HEK293 (cell line): Measurements from ENCODE around the gene PSMD8.

Experiments used
- CTCF ChIA-PET: fragments of 350-600 bp; formaldehyde crosslinking; extraction: SDS; loops from one replicate; lab custom pipeline; 2021; ENCODE audit warnings: antibody characterized with exemption; lab: Yijun Ruan, JAX
- POLR2A ChIA-PET: fragments of 300-600 bp; formaldehyde crosslinking; extraction: SDS; loops from one replicate; lab custom pipeline; 2020; ENCODE audit warnings: antibody characterized with exemption, inconsistent platforms; lab: Yijun Ruan, JAX
- H3K27ac ChIP-seq: fragments of 200-500 bp; sonication (Bioruptor generic); 2 replicates; pipeline ENCODE4 v1.5.1; 2014; ENCODE audit warnings: low read depth, low read length, control low read depth, inconsistent platforms; ENCODE audit errors: extremely low read depth
- H3K36me3 ChIP-seq, 2 experiments: fragments of 200-500 bp in 1 of 2; sonication (Bioruptor generic) in 1 of 2; 1 replicate in 1 of 2; 2 replicates in 1 of 2; pipeline ENCODE4 v1.5.1; 2014 to 2017; ENCODE audit warnings: inconsistent platforms in 2 of 2, low read length in 2 of 2; ENCODE audit not compliant: control insufficient read depth in 2 of 2, insufficient read depth in 1 of 2
- H3K4me1 ChIP-seq: fragments of 200-500 bp; sonication (Bioruptor generic); 2 replicates; pipeline ENCODE4 v1.5.1; 2014; ENCODE audit warnings: mild to moderate bottlenecking, low read length, inconsistent platforms; ENCODE audit not compliant: control insufficient read depth, insufficient read depth
- H3K4me3 ChIP-seq: 2 replicates; pipeline ENCODE4 v1.5.1; 2011; ENCODE audit warnings: low read depth, mild to moderate bottlenecking, control low read depth, low read length, moderate library complexity
- H3K9me3 ChIP-seq: fragments of 200-500 bp; sonication (Bioruptor generic); 2 replicates; pipeline ENCODE4 v1.5.1; 2014; ENCODE audit warnings: low read depth, low read length, inconsistent platforms; ENCODE audit not compliant: control insufficient read depth, insufficient read depth
- KLF9 ChIP-seq: fragments of 450-650 bp; formaldehyde crosslinking; IDR thresholded peaks from 2 replicates; pipeline ENCODE4 v1.5.1; 2016; ENCODE audit warnings: missing biosample characterization, missing genetic modification characterization, low read depth
- PRDM6 ChIP-seq: fragments of 450-650 bp; formaldehyde crosslinking; IDR thresholded peaks from 2 replicates; pipeline ENCODE4 v1.5.1; 2017; ENCODE audit warnings: missing biosample characterization, missing genetic modification characterization
- SCRT1 ChIP-seq: fragments of 450-650 bp; formaldehyde crosslinking; IDR thresholded peaks from 2 replicates; pipeline ENCODE4 v1.5.1; 2016; ENCODE audit warnings: missing biosample characterization, missing genetic modification characterization, borderline replicate concordance
- SCRT2 ChIP-seq: fragments of 450-650 bp; formaldehyde crosslinking; IDR thresholded peaks from 2 replicates; pipeline ENCODE4 v1.5.1; 2016; ENCODE audit warnings: missing biosample characterization, missing genetic modification characterization
- SETDB1 ChIP-seq: IDR thresholded peaks from one replicate; pipeline ENCODE4 v1.6.1; 2017; ENCODE audit warnings: mild to moderate bottlenecking, low read length, moderate library complexity, mixed read lengths; ENCODE audit not compliant: insufficient read length
- SP3 ChIP-seq: fragments of 450-650 bp; formaldehyde crosslinking; IDR thresholded peaks from 2 replicates; pipeline ENCODE4 v1.5.1; 2016; ENCODE audit warnings: missing biosample characterization, missing genetic modification characterization
- SP7 ChIP-seq: fragments of 450-650 bp; formaldehyde crosslinking; IDR thresholded peaks from 2 replicates; pipeline ENCODE4 v1.5.1; 2016; ENCODE audit warnings: missing biosample characterization, missing genetic modification characterization
- ZBTB1 ChIP-seq: fragments of 450-650 bp; formaldehyde crosslinking; IDR thresholded peaks from 2 replicates; pipeline ENCODE4 v1.5.1; 2016; ENCODE audit warnings: missing biosample characterization, missing genetic modification characterization
- ZBTB10 ChIP-seq: fragments of 450-650 bp; formaldehyde crosslinking; IDR thresholded peaks from 2 replicates; pipeline ENCODE4 v1.5.1; 2016; ENCODE audit warnings: missing biosample characterization, missing genetic modification characterization
- ZBTB20 ChIP-seq: fragments of 450-650 bp; formaldehyde crosslinking; IDR thresholded peaks from 2 replicates; pipeline ENCODE4 v1.5.1; 2016; ENCODE audit warnings: missing biosample characterization, missing genetic modification characterization
- ZBTB48 ChIP-seq: fragments of 450-650 bp; formaldehyde crosslinking; IDR thresholded peaks from 2 replicates; pipeline ENCODE4 v1.5.1; 2016; ENCODE audit warnings: missing biosample characterization, missing genetic modification characterization
- ZBTB8A ChIP-seq: fragments of 450-650 bp; formaldehyde crosslinking; IDR thresholded peaks from 2 replicates; pipeline ENCODE4 v1.5.1; 2016; ENCODE audit warnings: missing biosample characterization, missing genetic modification characterization
- ZNF157 ChIP-seq: fragments of 450-650 bp; formaldehyde crosslinking; IDR thresholded peaks from 2 replicates; pipeline ENCODE4 v1.5.1; 2016; ENCODE audit warnings: missing biosample characterization, missing genetic modification characterization
- ZNF175 ChIP-seq: fragments of 450-650 bp; formaldehyde crosslinking; IDR thresholded peaks from 2 replicates; pipeline ENCODE4 v1.5.1; 2016; ENCODE audit warnings: missing biosample characterization, missing genetic modification characterization
- ZNF2 ChIP-seq: fragments of 450-650 bp; formaldehyde crosslinking; IDR thresholded peaks from 2 replicates; pipeline ENCODE4 v1.5.1; 2016; ENCODE audit warnings: missing biosample characterization, missing genetic modification characterization
- ZNF23 ChIP-seq: fragments of 450-650 bp; formaldehyde crosslinking; IDR thresholded peaks from 2 replicates; pipeline ENCODE4 v1.5.1; 2016; ENCODE audit warnings: missing biosample characterization, missing genetic modification characterization, borderline replicate concordance
- ZNF473 ChIP-seq: fragments of 450-650 bp; formaldehyde crosslinking; IDR thresholded peaks from 2 replicates; pipeline ENCODE4 v1.5.1; 2017; ENCODE audit warnings: missing biosample characterization, missing genetic modification characterization
- ZNF501 ChIP-seq: fragments of 450-650 bp; formaldehyde crosslinking; IDR thresholded peaks from 2 replicates; pipeline ENCODE4 v1.5.1; 2016; ENCODE audit warnings: missing biosample characterization, missing genetic modification characterization
- ZNF600 ChIP-seq: fragments of 450-650 bp; formaldehyde crosslinking; IDR thresholded peaks from 2 replicates; pipeline ENCODE4 v1.5.1; 2016; ENCODE audit warnings: missing biosample characterization, missing genetic modification characterization
- ZNF610 ChIP-seq: fragments of 450-650 bp; formaldehyde crosslinking; IDR thresholded peaks from 2 replicates; pipeline ENCODE4 v1.5.1; 2016; ENCODE audit warnings: missing biosample characterization, missing genetic modification characterization, borderline replicate concordance
- ZNF660 ChIP-seq: fragments of 450-650 bp; IDR thresholded peaks from 2 replicates; pipeline ENCODE4 v1.5.1; 2018; ENCODE audit warnings: missing biosample characterization, mild to moderate bottlenecking, missing genetic modification characterization
- ZNF704 ChIP-seq: fragments of 450-650 bp; formaldehyde crosslinking; IDR thresholded peaks from 2 replicates; pipeline ENCODE4 v1.5.1; 2016; ENCODE audit warnings: missing biosample characterization, missing genetic modification characterization
- ZNF747 ChIP-seq: fragments of 450-650 bp; formaldehyde crosslinking; IDR thresholded peaks from 2 replicates; pipeline ENCODE4 v1.5.1; 2016; ENCODE audit warnings: missing biosample characterization, missing genetic modification characterization
- ZNF768 ChIP-seq: fragments of 450-650 bp; formaldehyde crosslinking; IDR thresholded peaks from 2 replicates; pipeline ENCODE4 v1.5.1; 2018; ENCODE audit warnings: missing biosample characterization, mild to moderate bottlenecking, missing genetic modification characterization
- TF ChIP-seq, protein P1 (sequence below): fragments of 450-650 bp; formaldehyde crosslinking; IDR thresholded peaks from 2 replicates; pipeline ENCODE4 v1.5.1; 2017; ENCODE audit warnings: missing biosample characterization, missing genetic modification characterization

The PSMD8 gene

GRCh38 chr19:38388349-38389100, 14.2 kb downstream of the PSMD8 start, which contains the start of gene SPRED3 (continued):
- TF ChIP-seq, protein P1, sequence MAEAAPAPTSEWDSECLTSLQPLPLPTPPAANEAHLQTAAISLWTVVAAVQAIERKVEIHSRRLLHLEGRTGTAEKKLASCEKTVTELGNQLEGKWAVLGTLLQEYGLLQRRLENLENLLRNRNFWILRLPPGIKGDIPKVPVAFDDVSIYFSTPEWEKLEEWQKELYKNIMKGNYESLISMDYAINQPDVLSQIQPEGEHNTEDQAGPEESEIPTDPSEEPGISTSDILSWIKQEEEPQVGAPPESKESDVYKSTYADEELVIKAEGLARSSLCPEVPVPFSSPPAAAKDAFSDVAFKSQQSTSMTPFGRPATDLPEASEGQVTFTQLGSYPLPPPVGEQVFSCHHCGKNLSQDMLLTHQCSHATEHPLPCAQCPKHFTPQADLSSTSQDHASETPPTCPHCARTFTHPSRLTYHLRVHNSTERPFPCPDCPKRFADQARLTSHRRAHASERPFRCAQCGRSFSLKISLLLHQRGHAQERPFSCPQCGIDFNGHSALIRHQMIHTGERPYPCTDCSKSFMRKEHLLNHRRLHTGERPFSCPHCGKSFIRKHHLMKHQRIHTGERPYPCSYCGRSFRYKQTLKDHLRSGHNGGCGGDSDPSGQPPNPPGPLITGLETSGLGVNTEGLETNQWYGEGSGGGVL, result peak; percentile 92
- no peak for TF ChIP-seq ZNF473 (tag by site-specific recombination)
- TF ChIP-seq PRDM6 (tag by site-specific recombination), result no peak
- no peak for TF ChIP-seq ZNF157 (tag by site-specific recombination)
- TF ChIP-seq ZBTB8A, result peak; percentile 53; the same call in 1 of the 2 replicates
- no peak for TF ChIP-seq ZNF23 (tag by site-specific recombination)
- TF ChIP-seq ZNF704 (tag by site-specific recombination), result no peak
- peak; percentile 75; the same call in 1 of the 2 replicates for TF ChIP-seq ZNF501
- TF ChIP-seq ZNF175 (tag by site-specific recombination), result no peak
- TF ChIP-seq ZNF747 (tag by site-specific recombination), result no peak
- no peak for TF ChIP-seq SETDB1
- TF ChIP-seq, all 188 proteins: peak for 49

GRCh38 chr19:38389101-38389925, 14.9 kb downstream of the PSMD8 start:
- Histone ChIP-seq H3K27ac (peak overlapping the region; percentile 57; the same call in 1 of the 2 replicates), H3K4me1 (peaks cover 19% of the 10 kb centered on the region), H3K36me3 (peaks cover 6 to 28% of the 10 kb centered on the region in 2 experiments), H3K4me3 (peak overlapping the region; percentile 56), H3K9me3 (no peaks in the 10 kb centered on the region)
- POLR2A ChIA-PET, result interaction anchor here (0.7 to 4.7 kb wide), 7 partner anchors 9 to 482 kb away, joined by 4 to 223 read pairs (median 9); partner anchors contain the start of genes EIF3K, FAM98C, PSMD8 and SIPA1L3
- CTCF ChIA-PET, result interaction anchor here (0.9 to 9.2 kb wide), 7 partner anchors 9 to 487 kb away, joined by 3 to 76 read pairs (median 5); partner anchors contain the start of genes FAM98C and PSMD8
- no peak for TF ChIP-seq ZNF600 (tag by site-specific recombination)
- peak; percentile 88 for TF ChIP-seq SCRT1
- peak; percentile 70 for TF ChIP-seq ZBTB20 (tag by site-specific recombination)
- 0 out of 2 replicates have a peak, but pooled peaks have one; percentile 12 for TF ChIP-seq SP7 (tag by site-specific recombination)
- no peak for TF ChIP-seq ZNF768
- TF ChIP-seq ZNF660 (tag by site-specific recombination), result no peak
- TF ChIP-seq, protein P1, result peak; percentile 39; the same call in 1 of the 2 replicates
- peak; percentile 97 for TF ChIP-seq SCRT2
- TF ChIP-seq ZNF610 (tag by site-specific recombination), result 0 out of 2 replicates have a peak, but pooled peaks have one; percentile 43
- TF ChIP-seq SP3 (tag by site-specific recombination), result peak; percentile 42; the same call in 1 of the 2 replicates
- TF ChIP-seq KLF9 (tag by site-specific recombination), result peak; percentile 16; the same call in 1 of the 2 replicates
- TF ChIP-seq ZBTB10 (tag by site-specific recombination), result peak; percentile 88
- TF ChIP-seq ZNF2 (tag by site-specific recombination), result no peak
- no peak for TF ChIP-seq ZBTB1 (tag by site-specific recombination)
- peak; percentile 59; the same call in 1 of the 2 replicates for TF ChIP-seq ZBTB48 (tag by site-specific recombination)
